Coronary artery (tissue), 2 donors: Measurements from ENCODE around the gene UGGT1.

Source experiments
- DNase-seq: peaks from one replicate; pipeline ENCODE4 v3.0.0-alpha.2; 2017; ENCODE audit warnings: low spot score
- H3K27ac ChIP-seq, 2 donors: fragments of 200-600 bp; sonication (generic); one replicate each; pipeline ENCODE4 v1.5.1; 2016 to 2019
- H3K4me3 ChIP-seq: fragments of 200-600 bp; sonication (generic); 2 replicates; pipeline ENCODE4 v1.5.1; 2016; ENCODE audit warnings: mild to moderate bottlenecking, moderate library complexity
- TF ChIP-seq, protein P1 (sequence below): fragments of 200-600 bp; sonication (generic); IDR thresholded peaks from one replicate; pipeline ENCODE4 v1.5.1; 2019; ENCODE audit warnings: antibody characterized with exemption

UGGT1 gene

GRCh38 chr2:128139624-128140023 is 48.6 kb downstream of the UGGT1 start:
- no peak overlapping the region for H3K27ac ChIP-seq
- DNase-seq = no peak
- no peak overlapping the region for H3K4me3 ChIP-seq
- TF ChIP-seq, protein P1, sequence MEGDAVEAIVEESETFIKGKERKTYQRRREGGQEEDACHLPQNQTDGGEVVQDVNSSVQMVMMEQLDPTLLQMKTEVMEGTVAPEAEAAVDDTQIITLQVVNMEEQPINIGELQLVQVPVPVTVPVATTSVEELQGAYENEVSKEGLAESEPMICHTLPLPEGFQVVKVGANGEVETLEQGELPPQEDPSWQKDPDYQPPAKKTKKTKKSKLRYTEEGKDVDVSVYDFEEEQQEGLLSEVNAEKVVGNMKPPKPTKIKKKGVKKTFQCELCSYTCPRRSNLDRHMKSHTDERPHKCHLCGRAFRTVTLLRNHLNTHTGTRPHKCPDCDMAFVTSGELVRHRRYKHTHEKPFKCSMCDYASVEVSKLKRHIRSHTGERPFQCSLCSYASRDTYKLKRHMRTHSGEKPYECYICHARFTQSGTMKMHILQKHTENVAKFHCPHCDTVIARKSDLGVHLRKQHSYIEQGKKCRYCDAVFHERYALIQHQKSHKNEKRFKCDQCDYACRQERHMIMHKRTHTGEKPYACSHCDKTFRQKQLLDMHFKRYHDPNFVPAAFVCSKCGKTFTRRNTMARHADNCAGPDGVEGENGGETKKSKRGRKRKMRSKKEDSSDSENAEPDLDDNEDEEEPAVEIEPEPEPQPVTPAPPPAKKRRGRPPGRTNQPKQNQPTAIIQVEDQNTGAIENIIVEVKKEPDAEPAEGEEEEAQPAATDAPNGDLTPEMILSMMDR = no peak

- DNase-seq = no peak
- TF ChIP-seq, protein P1 = no peak
Observed at GRCh38 chr2:128145651-128146050, 54.7 kb downstream of the UGGT1 start.

DNA sequence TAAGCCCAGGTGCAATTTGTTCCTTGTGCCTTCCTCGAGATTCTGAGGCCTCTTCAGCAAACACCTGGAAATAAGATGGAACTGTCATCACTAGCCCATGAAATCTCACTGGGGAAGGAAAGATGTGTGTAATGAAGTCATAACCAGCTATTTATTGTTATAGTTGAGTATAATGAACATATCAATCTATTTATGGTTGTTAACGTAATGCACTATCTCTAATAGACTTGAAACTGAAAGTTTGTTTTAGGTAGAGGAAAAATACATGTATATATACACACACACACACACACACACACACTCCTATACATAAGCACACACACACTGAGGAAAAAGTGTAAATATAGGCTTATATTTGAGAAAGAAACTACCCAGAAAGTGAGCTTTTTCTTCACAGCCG is 62.8 kb downstream of the UGGT1 start:
- TF ChIP-seq, protein P1 = no peak
- H3K4me3 ChIP-seq = no peak overlapping the region
- no peak for DNase-seq
- H3K27ac ChIP-seq = no peak overlapping the region

More at GRCh38 chr2:128145651-128146050, 54.7 kb downstream of the UGGT1 start:
- Histone ChIP-seq H3K4me3 (no peak overlapping the region), H3K27ac (no peak overlapping the region)

DNA sequence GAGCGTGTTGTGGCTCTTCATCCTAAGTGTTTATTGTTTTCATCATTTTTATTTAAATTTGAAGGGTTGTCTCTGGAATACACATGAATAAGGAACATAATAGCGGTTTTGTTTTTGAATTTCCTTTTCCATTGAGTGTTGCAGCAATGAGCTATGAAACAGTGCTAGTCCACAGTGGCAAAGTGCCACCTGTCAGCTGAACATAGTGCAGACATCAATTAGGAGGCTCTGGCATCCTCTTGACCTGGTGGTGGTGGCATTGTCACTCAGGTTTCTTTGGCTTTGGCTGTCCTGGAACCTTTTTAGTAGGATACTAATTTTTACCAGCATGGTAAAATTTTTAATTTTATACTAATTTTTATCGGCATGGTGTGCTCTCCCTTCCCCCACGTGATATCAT is 63.2 kb downstream of the UGGT1 start:
- Histone ChIP-seq H3K4me3 (no peak overlapping the region), H3K27ac (no peak overlapping the region)
- no peak for DNase-seq
- TF ChIP-seq, protein P1 = no peak

DNA sequence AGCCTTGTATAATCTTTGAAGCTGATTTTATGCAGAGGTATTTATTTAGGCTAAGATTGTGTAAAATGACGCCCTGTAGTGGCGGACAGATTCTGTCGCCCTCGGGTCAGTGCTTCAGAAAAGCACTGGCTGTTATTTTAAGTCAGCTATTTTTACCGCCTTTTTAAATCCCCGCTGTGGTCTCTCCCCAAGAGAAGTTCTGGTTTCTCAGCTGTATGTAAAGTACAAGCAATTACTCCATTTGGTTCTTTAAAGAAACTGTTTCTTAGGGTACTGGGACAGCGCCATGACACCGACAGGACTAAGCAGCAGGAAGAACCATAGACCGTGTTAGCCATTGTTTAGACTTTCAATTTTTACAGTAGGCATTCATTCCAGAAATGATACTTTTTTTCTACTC is 65.0 kb downstream of the UGGT1 start:
- TF ChIP-seq, protein P1 = no peak

DNA sequence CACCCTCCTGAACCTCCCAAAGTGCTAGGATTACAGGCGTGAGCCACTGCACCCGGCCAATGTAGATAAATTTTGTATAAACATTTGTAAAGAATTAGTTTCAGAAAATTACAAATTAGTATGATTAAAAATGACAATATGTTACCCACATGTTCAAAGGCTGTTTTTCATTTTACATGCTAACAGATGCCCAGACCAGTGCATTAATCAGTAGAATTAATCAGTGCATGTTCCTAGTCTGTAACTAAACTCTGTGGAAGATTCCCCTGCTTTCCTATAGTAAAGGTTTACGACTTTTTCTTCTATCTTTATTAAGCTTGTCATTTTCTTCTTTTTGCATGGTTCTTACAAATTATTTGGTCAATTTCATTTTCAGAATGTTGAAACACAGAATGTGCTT is 65.8 kb downstream of the UGGT1 start:
- H3K4me3 ChIP-seq = no peak overlapping the region
- TF ChIP-seq, protein P1 = no peak
- no peak overlapping the region for H3K27ac ChIP-seq
- DNase-seq = no peak

More for the DNA sequence above, 65.0 kb downstream of the UGGT1 start:
- no peak for DNase-seq
- no peak overlapping the region for H3K4me3 ChIP-seq
- no peak overlapping the region for H3K27ac ChIP-seq

DNA sequence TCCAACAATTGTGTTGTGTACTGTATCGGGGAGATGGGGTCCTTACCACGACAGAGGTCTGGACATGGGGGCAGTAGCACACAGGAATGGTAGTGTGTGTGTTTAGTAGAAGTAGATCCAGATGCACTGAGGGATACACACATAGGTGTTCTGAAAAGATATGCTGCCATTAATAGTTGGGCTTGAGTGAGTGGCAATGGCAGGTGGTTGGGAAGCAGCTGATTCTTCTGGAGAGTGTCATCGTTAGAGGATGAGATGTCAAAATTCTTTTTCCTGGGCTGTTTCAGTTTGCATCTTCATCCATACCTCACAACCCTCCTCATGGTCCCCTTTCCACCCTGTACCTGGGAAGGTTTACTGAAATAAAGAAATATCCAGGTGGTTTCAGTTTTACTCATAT is 66.6 kb downstream of the UGGT1 start:
- TF ChIP-seq, protein P1 = no peak
- no peak for DNase-seq
- Histone ChIP-seq H3K27ac (no peak overlapping the region), H3K4me3 (no peak overlapping the region)
